GM12878 (cell line): Measurements from ENCODE around the gene TUSC1. TPM values are rescaled to one million over a fixed set of nuclear protein-coding genes. Genes with fewer than 3 reads are reported as not detected.

ENCODE experiments used
- ATAC-seq: fragments of 200-7000 bp; cut with Tn5 transposase; 3 replicates; pipeline ENCODE4 v1.9.1; 2020; ENCODE audit warnings: mild to moderate bottlenecking, moderate library complexity
- BruUV-seq: library from RNA; stranded (reverse); fragments of 400-500 nt; replicated peaks from 2 replicates; lab custom pipeline; 2021; lab: Mats Ljungman, UMichigan
- CTCF ChIA-PET: fragments of 300-600 bp; sonication (Branson Sonifier 250); formaldehyde crosslinking; extraction: SDS; loops from one replicate; lab custom pipeline; 2021; ENCODE audit warnings: inconsistent platforms; lab: Yijun Ruan, JAX
- POLR2A ChIA-PET: fragments of 350-600 bp; formaldehyde crosslinking; extraction: SDS; loops from one replicate; lab custom pipeline; 2021; ENCODE audit warnings: inconsistent platforms; lab: Charles Lee
- RAD21 ChIA-PET: fragments of 300-600 bp; sonication (Branson Sonifier 250); formaldehyde crosslinking; loops from one replicate; lab custom pipeline; 2023; ENCODE audit warnings: antibody characterized with exemption; ENCODE audit not compliant: unreplicated experiment; lab: Charles Lee
- SMC1A ChIA-PET: fragments of 300-600 bp; sonication (Branson Sonifier 250); formaldehyde crosslinking; loops from one replicate; lab custom pipeline; 2023; ENCODE audit not compliant: unreplicated experiment, uncharacterized antibody; lab: Charles Lee
- DNase-seq: peaks from one replicate; pipeline ENCODE4 v3.0.0-alpha.2; 2011; ENCODE audit warnings: low read depth, low spot score
- FAIRE-seq: peaks from 3 replicates; lab custom pipeline; 2011; peaks lifted over from hg19 to GRCh38; lab: Jason Lieb, UNC
- H2AFZ ChIP-seq: 2 replicates; pipeline ENCODE4 v1.6.0; 2011; ENCODE audit warnings: low read depth, low read length, control low read depth; ENCODE audit not compliant: control insufficient read depth
- H3K27ac ChIP-seq: 2 replicates; pipeline ENCODE4 v1.5.1; 2011; ENCODE audit warnings: control low read depth; ENCODE audit not compliant: control insufficient read depth, insufficient read depth
- H3K27me3 ChIP-seq, 2 experiments: replicated peaks in 1 of 2; 2 replicates each; pipeline versions ENCODE4 v1.6.0 to v1.6.1; 2011; ENCODE audit warnings: low read length in 1 of 2; ENCODE audit not compliant: control insufficient read depth in 2 of 2, insufficient read depth in 2 of 2
- H3K36me3 ChIP-seq, 2 experiments: 2 replicates each; pipeline ENCODE4 v1.5.1; 2011; ENCODE audit warnings: low read length in 1 of 2; ENCODE audit not compliant: control insufficient read depth in 2 of 2, insufficient read depth in 2 of 2
- H3K4me1 ChIP-seq: 2 replicates; pipeline ENCODE4 v1.6.1; 2011; ENCODE audit warnings: mild to moderate bottlenecking, low read length, moderate library complexity, mixed read lengths; ENCODE audit not compliant: control insufficient read depth, insufficient read depth
- H3K4me2 ChIP-seq: 2 replicates; pipeline ENCODE4 v1.6.0; 2011; ENCODE audit warnings: control low read depth; ENCODE audit not compliant: control insufficient read depth, insufficient read depth
- H3K4me3 ChIP-seq: fragments of 200-600 bp; sonication (generic); 2 replicates; pipeline ENCODE4 v1.5.1; 2016
- H3K79me2 ChIP-seq: 2 replicates; pipeline ENCODE4 v1.6.0; 2011; ENCODE audit warnings: low read length; ENCODE audit not compliant: control insufficient read depth, insufficient read depth
- H3K9ac ChIP-seq: 2 replicates; pipeline ENCODE4 v1.8.0; 2011; ENCODE audit warnings: low read length, control low read depth, mixed read lengths; ENCODE audit not compliant: control insufficient read depth, insufficient read depth
- H3K9me3 ChIP-seq: replicated peaks from 3 replicates; pipeline ENCODE4 v1.5.1; 2011; ENCODE audit warnings: mild to moderate bottlenecking, low read length; ENCODE audit not compliant: control insufficient read depth, insufficient read depth
- H4K20me1 ChIP-seq: 2 replicates; pipeline ENCODE4 v1.6.0; 2011; ENCODE audit not compliant: control insufficient read depth, insufficient read depth
- CBFB ChIP-seq: IDR thresholded peaks from 2 replicates; pipeline ENCODE4 v1.6.1; 2016; ENCODE audit warnings: antibody characterized with exemption, low read depth
- CEBPB ChIP-seq, 2 experiments: fragments of 150-350 bp in 1 of 2; IDR thresholded peaks; 2 replicates each; pipeline ENCODE4 v1.6.1; 2012 to 2014; ENCODE audit warnings: low read depth in 2 of 2, low read length in 2 of 2, borderline replicate concordance in 1 of 2, inconsistent platforms in 1 of 2
- CHD4 ChIP-seq: fragments of 200-600 bp; sonication (generic); IDR thresholded peaks from 2 replicates; pipeline ENCODE4 v1.6.1; 2016; ENCODE audit warnings: mild to moderate bottlenecking
- EP300 ChIP-seq, 2 experiments: fragments of 150-350 bp in 1 of 2; IDR thresholded peaks; 2 replicates each; pipeline ENCODE4 v1.6.1; 2011 to 2012; ENCODE audit warnings: low read depth in 2 of 2, low read length in 2 of 2, borderline replicate concordance in 1 of 2, improper control_type of control experiment in 1 of 2, inconsistent platforms in 1 of 2; ENCODE audit not compliant: control insufficient read depth in 1 of 2
- FOXM1 ChIP-seq: IDR thresholded peaks from 2 replicates; pipeline ENCODE4 v1.6.1; 2012; ENCODE audit warnings: low read depth, mild to moderate bottlenecking, inconsistent platforms, low read length, moderate library complexity
- GABPA ChIP-seq: IDR thresholded peaks from 2 replicates; pipeline ENCODE4 v1.6.1; 2014; ENCODE audit warnings: antibody characterized with exemption, low read depth, mild to moderate bottlenecking, inconsistent platforms
- MYB ChIP-seq: fragments of 150-350 bp; IDR thresholded peaks from 2 replicates; pipeline ENCODE4 v1.6.1; 2014; ENCODE audit warnings: mild to moderate bottlenecking, low read depth, low read length, borderline replicate concordance
- PML ChIP-seq: IDR thresholded peaks from 2 replicates; pipeline ENCODE4 v1.6.1; 2012; ENCODE audit warnings: low read length, inconsistent platforms
- YY1 ChIP-seq: IDR thresholded peaks from 2 replicates; pipeline ENCODE4 v1.6.1; 2011; ENCODE audit warnings: low read depth, mild to moderate bottlenecking, low read length
- ZBED1 ChIP-seq: IDR thresholded peaks from 2 replicates; pipeline ENCODE4 v1.6.1; 2016; ENCODE audit warnings: borderline replicate concordance
- WGBS: methylation state at CpG from one replicate; pipeline ENCODE4 v1.1.6; 2016; ENCODE audit warnings: low lambda C conversion rate; ENCODE audit not compliant: insufficient replicate concordance, insufficient coverage; ENCODE audit errors: missing lambda C conversion rate; 5-methylcytosine and 5-hydroxymethylcytosine counted together
- in situ Hi-C: fragments of 300-500 bp; cut with MboI; formaldehyde crosslinking; loops from 9 replicates; pipeline ENCODE4 v1.14.3; 2018; ENCODE audit warnings: mixed read lengths
- intact Hi-C: fragments of 100-400 bp; cut with micrococcal nuclease; formaldehyde crosslinking; loops from one replicate; pipeline ENCODE4 v1.14.2; 2022; ENCODE audit not compliant: unreplicated experiment
- polyA plus RNA-seq, 11 experiments: library from polyadenylated mRNA; depleted of rRNA in 4 of 11; unstranded in 6 of 11; stranded (reverse) in 5 of 11; fragments of >200 nt; fragmentation: Nextera tagmentation in 4 of 11; fragmentation: Illumina TruSeq in 1 of 11; extraction: Ambion mirVana in 4 of 11; extraction: Trizol in 1 of 11; gene quantifications; 1 replicate in 1 of 11; 2 replicates in 10 of 11; pipeline versions ENCODE4 v1.2.1 to v1.2.3, GENCODE V29; 2011 to 2016; ENCODE audit warnings: inconsistent platforms in 2 of 11, missing spikeins in 2 of 11, low read depth in 1 of 11
- total RNA-seq, 4 experiments: library from RNA; depleted of rRNA in 3 of 4; stranded (reverse); fragments of >200 nt in 3 of 4; fragmentation: Illumina TruSeq in 1 of 4; extraction: Trizol in 1 of 4; gene quantifications; 2 replicates each; pipeline versions ENCODE4 v1.2.1 to v1.2.3, GENCODE V29; 2013 to 2021
- TF ChIP-seq, protein P1 (sequence below): fragments of 450-650 bp; conservative IDR thresholded peaks from 2 replicates; pipeline ENCODE4 v1.6.1; 2017; ENCODE audit warnings: mild to moderate bottlenecking, moderate library complexity
- TF ChIP-seq, protein P2 (sequence below): IDR thresholded peaks from 2 replicates; pipeline ENCODE4 v1.6.1; 2011; ENCODE audit warnings: low read depth, low read length, improper control_type of control experiment, borderline replicate concordance
- TF ChIP-seq, protein P3 (sequence below): IDR thresholded peaks from 2 replicates; pipeline ENCODE4 v1.6.1; 2012; ENCODE audit warnings: mild to moderate bottlenecking, low read depth, low read length

TUSC1 gene
- total and polyA plus RNA-seq, 10 of the 15 experiments (the other 5 are each of a cell fraction or from before 2014, with no cell fraction given), result not detected

DNA sequence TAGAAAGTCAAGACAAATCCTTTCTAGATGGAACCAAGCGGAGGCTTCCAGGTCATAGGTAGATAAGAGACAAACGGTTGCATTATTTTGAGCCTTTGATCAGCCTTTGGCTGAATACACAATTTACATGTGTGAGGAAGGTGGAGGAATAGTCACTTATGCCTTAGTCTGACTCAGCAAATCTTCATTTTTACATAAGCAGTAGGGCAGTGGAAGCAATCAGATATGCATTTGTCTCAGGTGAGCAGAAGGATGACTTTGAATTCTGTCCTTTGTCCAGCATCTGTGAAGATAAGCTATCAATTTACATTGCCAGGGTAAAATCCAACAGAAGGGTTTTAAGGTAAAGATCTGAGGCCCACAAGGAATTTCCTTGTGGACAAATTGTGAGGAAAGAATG, 23.8 kb downstream of the TUSC1 start:
- Histone ChIP-seq H3K9me3 (no peaks in the 10 kb centered on the region), H3K9ac (no peak overlapping the region), H2AFZ (no peak overlapping the region), H3K27ac (no peak overlapping the region), H3K4me3 (no peak overlapping the region), H3K4me2 (no peak overlapping the region), H3K4me1 (no peaks in the 10 kb centered on the region), H3K36me3 (no peaks in the 10 kb centered on the region), H3K27me3 (no peaks in the 10 kb centered on the region), H4K20me1 (no peaks in the 10 kb centered on the region), H3K79me2 (no peaks in the 10 kb centered on the region)
- intact Hi-C loops, result no loop called here
- TF ChIP-seq, protein P1, sequence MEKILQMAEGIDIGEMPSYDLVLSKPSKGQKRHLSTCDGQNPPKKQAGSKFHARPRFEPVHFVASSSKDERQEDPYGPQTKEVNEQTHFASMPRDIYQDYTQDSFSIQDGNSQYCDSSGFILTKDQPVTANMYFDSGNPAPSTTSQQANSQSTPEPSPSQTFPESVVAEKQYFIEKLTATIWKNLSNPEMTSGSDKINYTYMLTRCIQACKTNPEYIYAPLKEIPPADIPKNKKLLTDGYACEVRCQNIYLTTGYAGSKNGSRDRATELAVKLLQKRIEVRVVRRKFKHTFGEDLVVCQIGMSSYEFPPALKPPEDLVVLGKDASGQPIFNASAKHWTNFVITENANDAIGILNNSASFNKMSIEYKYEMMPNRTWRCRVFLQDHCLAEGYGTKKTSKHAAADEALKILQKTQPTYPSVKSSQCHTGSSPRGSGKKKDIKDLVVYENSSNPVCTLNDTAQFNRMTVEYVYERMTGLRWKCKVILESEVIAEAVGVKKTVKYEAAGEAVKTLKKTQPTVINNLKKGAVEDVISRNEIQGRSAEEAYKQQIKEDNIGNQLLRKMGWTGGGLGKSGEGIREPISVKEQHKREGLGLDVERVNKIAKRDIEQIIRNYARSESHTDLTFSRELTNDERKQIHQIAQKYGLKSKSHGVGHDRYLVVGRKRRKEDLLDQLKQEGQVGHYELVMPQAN, result no peak
- TF ChIP-seq, protein P2, sequence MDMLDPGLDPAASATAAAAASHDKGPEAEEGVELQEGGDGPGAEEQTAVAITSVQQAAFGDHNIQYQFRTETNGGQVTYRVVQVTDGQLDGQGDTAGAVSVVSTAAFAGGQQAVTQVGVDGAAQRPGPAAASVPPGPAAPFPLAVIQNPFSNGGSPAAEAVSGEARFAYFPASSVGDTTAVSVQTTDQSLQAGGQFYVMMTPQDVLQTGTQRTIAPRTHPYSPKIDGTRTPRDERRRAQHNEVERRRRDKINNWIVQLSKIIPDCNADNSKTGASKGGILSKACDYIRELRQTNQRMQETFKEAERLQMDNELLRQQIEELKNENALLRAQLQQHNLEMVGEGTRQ, result no peak
- TF ChIP-seq YY1, result no peak
- TF ChIP-seq ZBED1, result no peak
- no peak for TF ChIP-seq EP300 (IDR thresholded peaks at IDR 0.05; ENCODE audit: borderline replicate concordance in 1 of 2, control insufficient read depth in 1 of 2, low read depth in 2 of 2, low read length in 2 of 2)
- TF ChIP-seq CHD4, result no peak
- TF ChIP-seq, protein P3, sequence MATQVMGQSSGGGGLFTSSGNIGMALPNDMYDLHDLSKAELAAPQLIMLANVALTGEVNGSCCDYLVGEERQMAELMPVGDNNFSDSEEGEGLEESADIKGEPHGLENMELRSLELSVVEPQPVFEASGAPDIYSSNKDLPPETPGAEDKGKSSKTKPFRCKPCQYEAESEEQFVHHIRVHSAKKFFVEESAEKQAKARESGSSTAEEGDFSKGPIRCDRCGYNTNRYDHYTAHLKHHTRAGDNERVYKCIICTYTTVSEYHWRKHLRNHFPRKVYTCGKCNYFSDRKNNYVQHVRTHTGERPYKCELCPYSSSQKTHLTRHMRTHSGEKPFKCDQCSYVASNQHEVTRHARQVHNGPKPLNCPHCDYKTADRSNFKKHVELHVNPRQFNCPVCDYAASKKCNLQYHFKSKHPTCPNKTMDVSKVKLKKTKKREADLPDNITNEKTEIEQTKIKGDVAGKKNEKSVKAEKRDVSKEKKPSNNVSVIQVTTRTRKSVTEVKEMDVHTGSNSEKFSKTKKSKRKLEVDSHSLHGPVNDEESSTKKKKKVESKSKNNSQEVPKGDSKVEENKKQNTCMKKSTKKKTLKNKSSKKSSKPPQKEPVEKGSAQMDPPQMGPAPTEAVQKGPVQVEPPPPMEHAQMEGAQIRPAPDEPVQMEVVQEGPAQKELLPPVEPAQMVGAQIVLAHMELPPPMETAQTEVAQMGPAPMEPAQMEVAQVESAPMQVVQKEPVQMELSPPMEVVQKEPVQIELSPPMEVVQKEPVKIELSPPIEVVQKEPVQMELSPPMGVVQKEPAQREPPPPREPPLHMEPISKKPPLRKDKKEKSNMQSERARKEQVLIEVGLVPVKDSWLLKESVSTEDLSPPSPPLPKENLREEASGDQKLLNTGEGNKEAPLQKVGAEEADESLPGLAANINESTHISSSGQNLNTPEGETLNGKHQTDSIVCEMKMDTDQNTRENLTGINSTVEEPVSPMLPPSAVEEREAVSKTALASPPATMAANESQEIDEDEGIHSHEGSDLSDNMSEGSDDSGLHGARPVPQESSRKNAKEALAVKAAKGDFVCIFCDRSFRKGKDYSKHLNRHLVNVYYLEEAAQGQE, result no peak
- TF ChIP-seq FOXM1, result no peak
- TF ChIP-seq CEBPB (IDR thresholded peaks at IDR 0.05; ENCODE audit: borderline replicate concordance in 1 of 2, low read depth in 2 of 2, low read length in 2 of 2), result no peak
- TF ChIP-seq MYB, result no peak
- TF ChIP-seq CBFB, result no peak
- TF ChIP-seq GABPA, result no peak
- TF ChIP-seq PML, result no peak
- SMC1A ChIA-PET, result no interaction called here
- no peak for FAIRE-seq
- 65% methylated on average over 2 of the region's 2 CpGs for WGBS
- no peak for ATAC-seq
- no TSS peak for BruUV-seq
- no peak for DNase-seq
- CTCF ChIA-PET, result no interaction called here
- RAD21 ChIA-PET, result no interaction called here
- in situ Hi-C loops, result no loop called here
- POLR2A ChIA-PET, result no interaction called here
